ENCODE results near the gene SSBP4.

SSBP4 gene

DNA sequence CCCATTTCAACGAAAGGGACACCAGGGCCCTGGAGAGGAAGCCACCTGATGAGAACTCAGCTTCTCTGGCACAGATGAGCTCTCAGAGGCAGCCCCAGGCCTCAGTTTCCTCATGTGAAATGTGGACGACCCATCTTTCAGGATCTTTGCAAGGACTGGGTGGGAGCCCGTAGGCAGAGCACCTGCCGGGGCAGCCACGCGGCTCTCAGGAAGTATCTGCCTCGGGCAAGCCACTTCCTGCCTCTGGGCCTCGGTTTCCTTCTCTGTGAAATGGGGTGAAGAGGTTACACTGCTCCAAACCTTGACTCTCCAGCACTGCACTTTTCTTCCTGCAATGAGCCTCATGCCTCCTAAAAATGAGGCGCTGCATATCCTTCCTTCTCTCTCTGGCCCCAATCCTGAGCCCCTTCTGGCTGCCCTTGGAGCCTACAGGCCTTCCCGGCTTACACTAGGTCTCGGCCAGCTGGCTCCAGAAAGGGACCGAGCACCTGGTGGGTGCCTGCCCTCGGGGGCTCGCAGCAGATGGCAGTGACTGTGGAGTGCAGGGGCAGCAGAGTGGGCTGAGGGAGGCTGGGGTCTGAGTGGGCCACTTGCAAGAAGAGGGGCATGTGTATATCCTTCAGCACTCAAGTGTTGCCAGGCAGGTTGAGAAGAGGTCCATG lies 3.5 kb downstream of the SSBP4 start:
- CTCF ChIA-PET = interaction anchor here (1.0 to 1.8 kb wide), 2 partner anchors 9 to 28 kb away, joined by 3 to 7 read pairs; no protein-coding TSS in a partner anchor
- POLR2A ChIA-PET = interaction anchor here (1.1 kb wide), 1 partner anchor 13 kb away, joined by 4 read pairs; no protein-coding TSS in a partner anchor

DNA sequence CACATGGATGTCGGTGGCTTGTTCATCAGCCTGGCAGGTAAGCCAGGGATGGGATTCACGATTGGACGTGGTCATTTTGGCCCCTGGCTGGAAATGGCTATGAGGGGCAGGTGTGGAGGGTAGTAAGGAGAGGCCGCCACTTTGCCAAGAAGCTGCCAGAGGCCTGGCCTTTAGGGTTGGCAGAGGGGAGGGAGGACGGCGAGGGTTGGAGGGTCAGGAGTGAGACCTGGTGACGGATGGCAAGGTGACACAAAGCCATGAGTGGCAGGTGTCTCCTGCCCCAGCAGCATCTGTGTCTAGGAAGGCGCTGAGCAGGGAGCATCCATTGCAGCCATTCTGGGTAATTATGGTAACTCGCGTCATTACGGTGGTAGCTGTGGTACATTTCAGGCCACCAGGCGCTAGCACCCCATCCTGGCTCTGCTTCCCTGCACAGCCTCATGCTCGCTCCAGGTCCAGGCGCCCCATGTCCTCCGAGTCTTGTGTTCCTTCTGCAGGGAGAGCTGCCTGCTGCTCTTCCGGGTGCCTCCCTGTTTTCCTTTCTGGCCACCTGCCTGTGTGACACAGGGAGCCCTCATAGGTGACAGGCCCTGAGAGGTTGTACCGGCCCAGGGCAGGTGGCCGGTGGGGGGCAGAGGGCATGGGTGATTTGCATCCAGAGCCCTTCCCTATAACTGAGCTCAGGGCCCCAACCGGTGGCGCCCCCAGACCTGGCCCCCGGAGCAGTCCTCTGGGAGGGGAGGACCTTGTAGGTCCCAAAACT lies 4.2 kb downstream of the SSBP4 start:
- no peak overlapping the region for H3K4me3 ChIP-seq (ENCODE audit: low read depth, low read length)
- CTCF ChIA-PET = interaction anchor here (1.2 to 2.0 kb wide), 2 partner anchors 13 to 144 kb away, joined by 4 to 6 read pairs; no protein-coding TSS in a partner anchor
- DNase-seq (ENCODE audit: low read depth, low spot score) = no peak
- TF ChIP-seq, protein P1, sequence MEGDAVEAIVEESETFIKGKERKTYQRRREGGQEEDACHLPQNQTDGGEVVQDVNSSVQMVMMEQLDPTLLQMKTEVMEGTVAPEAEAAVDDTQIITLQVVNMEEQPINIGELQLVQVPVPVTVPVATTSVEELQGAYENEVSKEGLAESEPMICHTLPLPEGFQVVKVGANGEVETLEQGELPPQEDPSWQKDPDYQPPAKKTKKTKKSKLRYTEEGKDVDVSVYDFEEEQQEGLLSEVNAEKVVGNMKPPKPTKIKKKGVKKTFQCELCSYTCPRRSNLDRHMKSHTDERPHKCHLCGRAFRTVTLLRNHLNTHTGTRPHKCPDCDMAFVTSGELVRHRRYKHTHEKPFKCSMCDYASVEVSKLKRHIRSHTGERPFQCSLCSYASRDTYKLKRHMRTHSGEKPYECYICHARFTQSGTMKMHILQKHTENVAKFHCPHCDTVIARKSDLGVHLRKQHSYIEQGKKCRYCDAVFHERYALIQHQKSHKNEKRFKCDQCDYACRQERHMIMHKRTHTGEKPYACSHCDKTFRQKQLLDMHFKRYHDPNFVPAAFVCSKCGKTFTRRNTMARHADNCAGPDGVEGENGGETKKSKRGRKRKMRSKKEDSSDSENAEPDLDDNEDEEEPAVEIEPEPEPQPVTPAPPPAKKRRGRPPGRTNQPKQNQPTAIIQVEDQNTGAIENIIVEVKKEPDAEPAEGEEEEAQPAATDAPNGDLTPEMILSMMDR (IDR thresholded peaks at IDR 0.05; ENCODE audit: insufficient read depth, low read length, missing control alignments) = no peak
- POLR2A ChIA-PET = interaction anchor here (1.0 kb wide), 1 partner anchor 11 kb away, joined by 3 read pairs; no protein-coding TSS in a partner anchor

More for the DNA sequence above, 3.5 kb downstream of the SSBP4 start:
- DNase-seq (ENCODE audit: low read depth, low spot score) = no peak
- TF ChIP-seq, protein P1 (IDR thresholded peaks at IDR 0.05; ENCODE audit: insufficient read depth, low read length, missing control alignments) = no peak
- H3K4me3 ChIP-seq (ENCODE audit: low read depth, low read length) = no peak overlapping the region

DNA sequence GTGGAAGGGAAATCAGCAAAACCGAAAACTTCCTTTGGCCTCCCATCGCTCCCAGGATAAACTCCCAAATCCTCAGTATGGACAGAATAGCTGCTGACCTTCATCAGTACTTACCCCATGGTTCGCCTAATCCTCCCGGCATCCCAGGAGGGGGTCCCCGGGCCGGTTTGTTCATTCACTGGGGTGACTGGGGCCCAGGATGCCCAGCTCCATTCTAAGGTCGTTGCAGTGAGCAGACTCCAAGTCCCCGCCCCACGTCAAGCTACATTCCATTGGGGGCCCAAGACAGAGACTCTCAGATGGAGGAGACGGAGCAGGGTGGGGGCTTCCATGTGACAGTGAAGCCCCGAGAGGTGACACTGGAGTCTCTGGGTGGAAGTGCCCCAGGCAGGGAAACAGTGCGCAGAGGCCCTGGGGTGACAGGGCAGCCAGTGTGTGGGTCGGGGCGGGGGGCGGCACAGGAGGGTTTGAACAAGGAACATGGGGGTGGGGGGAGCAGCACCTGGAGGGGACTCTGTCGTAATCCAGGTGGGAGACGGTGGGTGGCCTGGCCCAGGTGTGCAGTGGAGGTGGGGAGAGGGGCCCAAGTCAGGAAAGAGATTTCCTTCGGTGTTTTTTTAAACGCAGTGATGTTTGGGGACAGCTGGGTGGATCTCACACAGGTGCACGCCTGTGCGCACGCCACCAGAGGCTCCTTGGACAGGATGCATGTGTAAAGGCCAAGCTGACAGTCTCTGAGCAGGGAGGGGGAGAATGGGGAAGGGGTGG lies 5.1 kb downstream of the SSBP4 start:
- TF ChIP-seq, protein P1 (IDR thresholded peaks at IDR 0.05; ENCODE audit: insufficient read depth, low read length, missing control alignments) = no peak
- CTCF ChIA-PET = interaction anchor here (1.2 to 2.0 kb wide), 2 partner anchors 13 to 145 kb away, joined by 4 to 6 read pairs; no protein-coding TSS in a partner anchor
- POLR2A ChIA-PET = interaction anchor here (1.0 kb wide), 1 partner anchor 10 kb away, joined by 3 read pairs; no protein-coding TSS in a partner anchor
- H3K4me3 ChIP-seq (ENCODE audit: low read depth, low read length) = no peak overlapping the region
- no peak for DNase-seq (ENCODE audit: low read depth, low spot score)

DNA sequence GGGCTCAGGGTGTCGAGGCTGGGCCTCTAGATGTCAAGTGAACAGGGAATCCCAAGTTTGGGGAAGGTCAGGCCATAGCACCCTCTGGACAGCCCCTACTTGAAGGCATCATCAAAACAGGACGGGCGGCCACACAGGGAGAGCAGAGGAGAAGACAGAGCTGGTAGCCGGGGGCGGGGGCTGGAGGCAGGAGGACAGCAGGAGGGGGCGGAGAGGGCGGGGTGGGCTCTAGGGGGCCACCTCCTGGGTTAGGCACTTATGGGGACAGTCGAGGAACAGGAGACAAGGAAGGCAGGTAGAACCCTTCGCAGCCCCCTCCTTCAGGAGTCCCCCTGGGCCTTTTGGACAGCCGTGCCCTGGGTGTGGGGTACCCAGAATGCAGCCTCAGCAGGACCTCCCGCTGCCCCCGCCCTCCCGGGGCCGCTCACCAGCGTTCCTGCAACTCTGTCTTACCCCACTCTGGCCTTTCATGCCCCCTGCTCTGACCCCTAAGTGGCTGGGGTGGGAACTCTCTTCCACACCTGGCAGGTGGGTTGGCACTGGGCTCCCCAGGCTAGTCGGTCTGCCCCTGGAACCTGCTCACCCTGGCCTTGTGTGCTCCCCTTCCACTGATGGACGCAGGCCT lies 5.8 kb downstream of the SSBP4 start:
- POLR2A ChIA-PET = interaction anchor here (1.0 kb wide), 1 partner anchor 9 kb away, joined by 3 read pairs; no protein-coding TSS in a partner anchor

More for the DNA sequence above, 5.8 kb downstream of the SSBP4 start:
- CTCF ChIA-PET = interaction anchor here (0.6 to 2.0 kb wide), 6 partner anchors 14 to 423 kb away, joined by 3 to 6 read pairs (median 3); no protein-coding TSS in a partner anchor
- TF ChIP-seq, protein P1 (IDR thresholded peaks at IDR 0.05; ENCODE audit: insufficient read depth, low read length, missing control alignments) = no peak
- DNase-seq (ENCODE audit: low read depth, low spot score) = no peak
- no peak overlapping the region for H3K4me3 ChIP-seq (ENCODE audit: low read depth, low read length)

All from AG04449 (cell line).